HepG2 (cell line): ENCODE results near the gene CELSR3. TPM values are rescaled to one million over a fixed set of nuclear protein-coding genes. Genes with fewer than 3 reads are reported as not detected.

Source experiments
- ATAC-seq: fragments of 200-7000 bp; cut with Tn5 transposase; 3 replicates; pipeline ENCODE4 v1.9.1; 2020; ENCODE audit warnings: mild to moderate bottlenecking, moderate library complexity
- BruUV-seq: library from RNA; stranded (reverse); fragments of 400-500 nt; replicated peaks from 2 replicates; lab custom pipeline; 2021; lab: Mats Ljungman, UMichigan
- CTCF ChIA-PET: fragments of 300-600 bp; formaldehyde crosslinking; extraction: SDS; loops from one replicate; lab custom pipeline; 2021; ENCODE audit warnings: low total read pairs, inconsistent platforms, low intra/inter-chr PET ratio; lab: Yijun Ruan, JAX
- POLR2A ChIA-PET: fragments of 350-600 bp; sonication (Branson Sonifier 250); formaldehyde crosslinking; loops from one replicate; lab custom pipeline; 2020; ENCODE audit warnings: antibody characterized with exemption, inconsistent platforms; lab: Yijun Ruan, JAX
- DNase-seq: peaks from one replicate; pipeline ENCODE4 v3.0.0-alpha.2; 2015; ENCODE audit warnings: low spot score
- FAIRE-seq: peaks from 3 replicates; lab custom pipeline; 2011; peaks lifted over from hg19 to GRCh38; lab: Jason Lieb, UNC
- H2AFZ ChIP-seq: one replicate; pipeline ENCODE4 v1.6.1; 2011; ENCODE audit warnings: low read length, inconsistent platforms
- H3K27ac ChIP-seq: fragments of 300-600 bp; 3 replicates; pipeline ENCODE4 v1.8.0; 2011; ENCODE audit warnings: mixed run types, mild to moderate bottlenecking, mixed read lengths, low read length, inconsistent platforms; ENCODE audit not compliant: insufficient read depth; ENCODE audit errors: extremely low read length
- H3K27me3 ChIP-seq, 2 experiments: fragments of 200-600 bp in 1 of 2; 2 replicates in 1 of 2; 3 replicates in 1 of 2; pipeline versions ENCODE4 v1.6.0 to v1.8.0; 2011; ENCODE audit warnings: low read length in 2 of 2, mild to moderate bottlenecking in 2 of 2, moderate library complexity in 2 of 2, inconsistent platforms in 1 of 2; ENCODE audit not compliant: insufficient read depth in 2 of 2, control insufficient read depth in 1 of 2
- H3K36me3 ChIP-seq, 2 experiments: fragments of 200-600 bp in 1 of 2; replicated peaks in 1 of 2; 2 replicates in 1 of 2; 3 replicates in 1 of 2; pipeline versions ENCODE4 v1.5.1 to v1.8.0; 2011; ENCODE audit warnings: low read length in 2 of 2, inconsistent platforms in 1 of 2; ENCODE audit not compliant: insufficient read depth in 2 of 2, control insufficient read depth in 1 of 2
- H3K4me1 ChIP-seq: 2 replicates; pipeline ENCODE4 v1.5.1; 2012; ENCODE audit warnings: low read length, inconsistent platforms; ENCODE audit not compliant: insufficient read depth
- H3K4me2 ChIP-seq: 2 replicates; pipeline ENCODE4 v1.6.0; 2011; ENCODE audit warnings: low read depth, low read length, inconsistent platforms
- H3K4me3 ChIP-seq, 3 experiments: fragments of 200-600 bp in 1 of 3; sonication (generic), shearing (Covaris generic) in 1 of 3; replicated peaks in 1 of 3; 2 replicates each; pipeline ENCODE4 v1.5.1; 2011 to 2016; ENCODE audit warnings: low read length in 3 of 3, inconsistent platforms in 2 of 3, low read depth in 2 of 3, mild to moderate bottlenecking in 2 of 3, control low read depth in 1 of 3, mixed read lengths in 1 of 3; ENCODE audit not compliant: insufficient read depth in 1 of 3
- H3K79me2 ChIP-seq: one replicate; pipeline ENCODE4 v1.6.1; 2011; ENCODE audit warnings: low read length, inconsistent platforms; ENCODE audit not compliant: insufficient read depth
- H3K9ac ChIP-seq: 2 replicates; pipeline ENCODE4 v1.6.0; 2011; ENCODE audit warnings: mild to moderate bottlenecking, low read depth, low read length, inconsistent platforms; ENCODE audit not compliant: insufficient read depth
- H3K9me3 ChIP-seq: 2 replicates; pipeline ENCODE4 v1.5.1; 2012; ENCODE audit warnings: mild to moderate bottlenecking, low read length
- H4K20me1 ChIP-seq: 2 replicates; pipeline ENCODE4 v1.6.0; 2011; ENCODE audit warnings: inconsistent platforms, mild to moderate bottlenecking, low read length, moderate library complexity; ENCODE audit not compliant: insufficient read depth
- JDP2 ChIP-seq: sonication (generic); formaldehyde crosslinking; IDR thresholded peaks from 2 replicates; pipeline ENCODE4 v1.8.1; 2022; ENCODE audit warnings: missing genetic modification reagents, borderline replicate concordance
- NCOA1 ChIP-seq: sonication (generic); formaldehyde crosslinking; IDR thresholded peaks from 2 replicates; pipeline ENCODE4 v1.9.0; 2021; ENCODE audit warnings: missing genetic modification reagents
- NKX3-1 ChIP-seq: sonication (generic); formaldehyde crosslinking; IDR thresholded peaks from 2 replicates; pipeline ENCODE4 v1.5.0; 2020; ENCODE audit warnings: missing genetic modification reagents
- TERF1 ChIP-seq: sonication (generic); formaldehyde crosslinking; IDR thresholded peaks from 2 replicates; pipeline ENCODE4 v1.8.0; 2022; ENCODE audit warnings: mild to moderate bottlenecking, missing genetic modification reagents, moderate library complexity
- ZNF781 ChIP-seq: sonication (generic); formaldehyde crosslinking; IDR thresholded peaks from 2 replicates; pipeline ENCODE4 v1.5.1; 2020; ENCODE audit warnings: borderline replicate concordance, mild to moderate bottlenecking, missing genetic modification reagents; ENCODE audit errors: not compliant biosample characterization
- WGBS: methylation state at CpG from one replicate; pipeline ENCODE4 v1.1.6; 2017; ENCODE audit warnings: low lambda C conversion rate; 5-methylcytosine and 5-hydroxymethylcytosine counted together
- in situ Hi-C: cut with HindIII; loops from 2 replicates; pipeline ENCODE4 v1.10.0; 2017; ENCODE audit warnings: low pct_unique_long_range_greater_than_20kb; ENCODE audit not compliant: extremely low pct_ligation_motif_present
- intact Hi-C: fragments of 100-400 bp; cut with micrococcal nuclease; formaldehyde crosslinking; loops from one replicate; pipeline ENCODE4 v1.10.0; 2022; ENCODE audit not compliant: unreplicated experiment
- polyA plus RNA-seq, 8 experiments: library from polyadenylated mRNA; depleted of rRNA in 3 of 8; stranded (reverse) in 7 of 8; unstranded in 1 of 8; fragments of >200 nt; fragmentation: Illumina TruSeq in 4 of 8; extraction: Trizol in 4 of 8; gene quantifications; 2 replicates each; pipeline versions ENCODE4 v1.2.1 to v1.2.3, GENCODE V29; 2011 to 2016; ENCODE audit warnings: low read depth in 4 of 8, missing spikeins in 1 of 8, mixed read lengths in 1 of 8; ENCODE audit not compliant: insufficient read depth in 1 of 8
- total RNA-seq, 5 experiments: library from RNA; depleted of rRNA; stranded (reverse); fragments of >200 nt; fragmentation: Illumina TruSeq; extraction: Trizol; gene quantifications; 2 replicates each; pipeline ENCODE4 v1.2.3, GENCODE V29; 2016; ENCODE audit warnings: low read depth in 1 of 5
- TF ChIP-seq, protein P1 (sequence below): sonication (generic); formaldehyde crosslinking; IDR thresholded peaks from 2 replicates; pipeline ENCODE4 v1.4.0; 2020; ENCODE audit warnings: missing genetic modification reagents
- TF ChIP-seq, protein P2 (sequence below): sonication (generic); formaldehyde crosslinking; IDR thresholded peaks from 2 replicates; pipeline ENCODE4 v1.9.0; 2021; ENCODE audit warnings: missing genetic modification reagents, borderline replicate concordance
- TF ChIP-seq, protein P3 (sequence below): sonication (generic); formaldehyde crosslinking; IDR thresholded peaks from 2 replicates; pipeline ENCODE4 v1.5.0; 2020; ENCODE audit warnings: mild to moderate bottlenecking, missing genetic modification reagents, borderline replicate concordance

CELSR3 gene
- total and polyA plus RNA-seq, 2 of the 13 experiments (the other 11 are each of a cell fraction or from before 2014, with no cell fraction given), result 5.4 to 6.7 TPM

GRCh38 chr3:48591436-48591835 lies 71.2 kb downstream of the CELSR3 start:
- DNase-seq (no peak), FAIRE-seq (no peak), ATAC-seq (no peak)
- 0 out of 5 replicates have a peak, but pooled peaks cover 0 to 4% of the 10 kb centered on the region in 2 experiments for H3K27me3 ChIP-seq
- no peak overlapping the region for H3K4me2 ChIP-seq
- H3K4me1 ChIP-seq, result peaks cover 32% of the 10 kb centered on the region
- ChIA-PET CTCF (no interaction called here), POLR2A (no interaction called here)
- no peak overlapping the region for H3K27ac ChIP-seq
- no peaks in the 10 kb centered on the region for H3K79me2 ChIP-seq
- H3K9me3 ChIP-seq, result no peaks in the 10 kb centered on the region
- in situ Hi-C loops (no loop called here), intact Hi-C loops (no loop called here)
- no peak overlapping the region for H3K9ac ChIP-seq
- TF ChIP-seq, protein P1, sequence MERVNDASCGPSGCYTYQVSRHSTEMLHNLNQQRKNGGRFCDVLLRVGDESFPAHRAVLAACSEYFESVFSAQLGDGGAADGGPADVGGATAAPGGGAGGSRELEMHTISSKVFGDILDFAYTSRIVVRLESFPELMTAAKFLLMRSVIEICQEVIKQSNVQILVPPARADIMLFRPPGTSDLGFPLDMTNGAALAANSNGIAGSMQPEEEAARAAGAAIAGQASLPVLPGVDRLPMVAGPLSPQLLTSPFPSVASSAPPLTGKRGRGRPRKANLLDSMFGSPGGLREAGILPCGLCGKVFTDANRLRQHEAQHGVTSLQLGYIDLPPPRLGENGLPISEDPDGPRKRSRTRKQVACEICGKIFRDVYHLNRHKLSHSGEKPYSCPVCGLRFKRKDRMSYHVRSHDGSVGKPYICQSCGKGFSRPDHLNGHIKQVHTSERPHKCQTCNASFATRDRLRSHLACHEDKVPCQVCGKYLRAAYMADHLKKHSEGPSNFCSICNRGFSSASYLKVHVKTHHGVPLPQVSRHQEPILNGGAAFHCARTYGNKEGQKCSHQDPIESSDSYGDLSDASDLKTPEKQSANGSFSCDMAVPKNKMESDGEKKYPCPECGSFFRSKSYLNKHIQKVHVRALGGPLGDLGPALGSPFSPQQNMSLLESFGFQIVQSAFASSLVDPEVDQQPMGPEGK (CRISPR knock-in tag), result no peak
- TF ChIP-seq, protein P2, sequence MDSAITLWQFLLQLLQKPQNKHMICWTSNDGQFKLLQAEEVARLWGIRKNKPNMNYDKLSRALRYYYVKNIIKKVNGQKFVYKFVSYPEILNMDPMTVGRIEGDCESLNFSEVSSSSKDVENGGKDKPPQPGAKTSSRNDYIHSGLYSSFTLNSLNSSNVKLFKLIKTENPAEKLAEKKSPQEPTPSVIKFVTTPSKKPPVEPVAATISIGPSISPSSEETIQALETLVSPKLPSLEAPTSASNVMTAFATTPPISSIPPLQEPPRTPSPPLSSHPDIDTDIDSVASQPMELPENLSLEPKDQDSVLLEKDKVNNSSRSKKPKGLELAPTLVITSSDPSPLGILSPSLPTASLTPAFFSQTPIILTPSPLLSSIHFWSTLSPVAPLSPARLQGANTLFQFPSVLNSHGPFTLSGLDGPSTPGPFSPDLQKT (CRISPR knock-in tag), result no peak
- no peak for TF ChIP-seq NCOA1 (CRISPR knock-in tag)
- TF ChIP-seq, protein P3, sequence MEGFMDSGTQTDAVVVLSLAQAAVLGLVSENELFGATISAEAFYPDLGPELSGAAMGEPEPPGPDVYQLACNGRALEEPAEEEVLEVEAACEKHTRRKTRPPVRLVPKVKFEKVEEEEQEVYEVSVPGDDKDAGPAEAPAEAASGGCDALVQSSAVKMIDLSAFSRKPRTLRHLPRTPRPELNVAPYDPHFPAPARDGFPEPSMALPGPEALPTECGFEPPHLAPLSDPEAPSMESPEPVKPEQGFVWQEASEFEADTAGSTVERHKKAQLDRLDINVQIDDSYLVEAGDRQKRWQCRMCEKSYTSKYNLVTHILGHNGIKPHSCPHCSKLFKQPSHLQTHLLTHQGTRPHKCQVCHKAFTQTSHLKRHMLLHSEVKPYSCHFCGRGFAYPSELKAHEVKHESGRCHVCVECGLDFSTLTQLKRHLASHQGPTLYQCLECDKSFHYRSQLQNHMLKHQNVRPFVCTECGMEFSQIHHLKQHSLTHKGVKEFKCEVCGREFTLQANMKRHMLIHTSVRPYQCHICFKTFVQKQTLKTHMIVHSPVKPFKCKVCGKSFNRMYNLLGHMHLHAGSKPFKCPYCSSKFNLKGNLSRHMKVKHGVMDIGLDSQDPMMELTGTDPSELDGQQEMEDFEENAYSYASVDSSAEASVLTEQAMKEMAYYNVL (CRISPR knock-in tag), result no peak
- TF ChIP-seq ZNF781, result no peak
- TF ChIP-seq JDP2 (CRISPR knock-in tag), result no peak
- TF ChIP-seq NKX3-1 (CRISPR knock-in tag), result no peak
- no peak for TF ChIP-seq TERF1 (CRISPR knock-in tag)
- no peak overlapping the region for H2AFZ ChIP-seq
- no peaks in the 10 kb centered on the region for H4K20me1 ChIP-seq
- no peak overlapping the region for H3K4me3 ChIP-seq
- WGBS, result 94% methylated on average over 8 of the region's 14 CpGs
- H3K36me3 ChIP-seq, result no peaks in the 10 kb centered on the region; a peak in 1 of 5 replicates
- no TSS peak for BruUV-seq
